Erythroblast (primary cell): ENCODE measurements around the gene CARM1.

Experiments
- GATA1 ChIP-seq: IDR thresholded peaks from 2 replicates; pipeline ENCODE4 v1.6.1; 2011; ENCODE audit warnings: low read depth, mild to moderate bottlenecking, control low read depth, low read length, moderate library complexity
- POLR2A ChIP-seq: IDR thresholded peaks from 2 replicates; pipeline ENCODE4 v1.6.1; 2011; ENCODE audit warnings: mild to moderate bottlenecking, low read length

- no peak for TF ChIP-seq POLR2A
- TF ChIP-seq GATA1 = no peak
Observed at GRCh38 chr19:10852098-10852800, 19.1 kb upstream of the CARM1 start.
